Mesendoderm (in vitro differentiated cells): ENCODE data around the gene ABR.

Experiments
- DNase-seq: peaks from one replicate; pipeline ENCODE4 v3.0.0; 2013
- H2AK5ac ChIP-seq: 2 replicates; pipeline ENCODE4 v1.6.1; 2013; ENCODE audit warnings: low read length, inconsistent platforms
- H2BK120ac ChIP-seq: 2 replicates; pipeline ENCODE4 v1.6.1; 2013; ENCODE audit warnings: low read depth, mild to moderate bottlenecking, low read length, moderate library complexity, mixed read lengths
- H2BK15ac ChIP-seq: replicated peaks from 2 replicates; pipeline ENCODE4 v1.6.1; 2013; ENCODE audit warnings: low read depth, mild to moderate bottlenecking, moderate library complexity
- H2BK5ac ChIP-seq: 2 replicates; pipeline ENCODE4 v1.6.1; 2013; ENCODE audit warnings: low read length, inconsistent platforms
- H3K18ac ChIP-seq: 2 replicates; pipeline ENCODE4 v1.6.1; 2013; ENCODE audit warnings: mild to moderate bottlenecking, low read length, mixed read lengths
- H3K23ac ChIP-seq: one replicate; pipeline ENCODE4 v1.6.1; 2013; ENCODE audit warnings: low read length
- H3K27ac ChIP-seq: 2 replicates; pipeline ENCODE4 v1.5.1; 2013; ENCODE audit warnings: low read depth, mild to moderate bottlenecking, inconsistent platforms, low read length, moderate library complexity
- H3K27me3 ChIP-seq: 2 replicates; pipeline ENCODE4 v1.6.1; 2013; ENCODE audit warnings: low read length, control low read depth, mild to moderate bottlenecking, inconsistent platforms; ENCODE audit not compliant: insufficient read depth, poor library complexity
- H3K36me3 ChIP-seq: 2 replicates; pipeline ENCODE4 v1.6.1; 2013; ENCODE audit warnings: low read length, inconsistent platforms; ENCODE audit not compliant: control insufficient read depth, insufficient read depth
- H3K4ac ChIP-seq: one replicate; pipeline ENCODE4 v1.6.1; 2013; ENCODE audit warnings: low read depth, mild to moderate bottlenecking, low read length, moderate library complexity
- H3K4me1 ChIP-seq: 2 replicates; pipeline ENCODE4 v1.6.1; 2013; ENCODE audit warnings: low read depth, low read length, inconsistent platforms; ENCODE audit not compliant: control insufficient read depth
- H3K4me2 ChIP-seq: 2 replicates; pipeline ENCODE4 v1.6.1; 2013; ENCODE audit warnings: low read length
- H3K4me3 ChIP-seq: 2 replicates; pipeline ENCODE4 v1.5.1; 2013; ENCODE audit warnings: mild to moderate bottlenecking, low read length
- H3K56ac ChIP-seq: one replicate; pipeline ENCODE4 v1.6.1; 2013; ENCODE audit warnings: low read length
- H3K79me1 ChIP-seq: 2 replicates; pipeline ENCODE4 v1.6.1; 2013; ENCODE audit warnings: low read length, inconsistent platforms
- H3K79me2 ChIP-seq: 2 replicates; pipeline ENCODE4 v1.6.1; 2013; ENCODE audit warnings: mild to moderate bottlenecking, low read length; ENCODE audit not compliant: control insufficient read depth, insufficient read depth
- H3K9ac ChIP-seq: 2 replicates; pipeline ENCODE4 v1.6.1; 2013; ENCODE audit warnings: low read length, inconsistent platforms
- H4K5ac ChIP-seq: one replicate; pipeline ENCODE4 v1.6.1; 2013; ENCODE audit warnings: low read length
- H4K8ac ChIP-seq: one replicate; pipeline ENCODE4 v1.6.1; 2013; ENCODE audit warnings: low read depth, mild to moderate bottlenecking, control low read depth, low read length, moderate library complexity
- WGBS: extraction: QIAGEN DNeasy Blood & Tissue Kit; methylation state at CpG from one replicate; pipeline ENCODE4 v1.1.7; 2013; ENCODE audit warnings: low lambda C conversion rate, missing lambda C conversion rate; ENCODE audit not compliant: insufficient coverage; ENCODE audit errors: extremely low coverage; 5-methylcytosine and 5-hydroxymethylcytosine counted together

Gene ABR

GRCh38 chr17:1002771-1003555 lies 176.8 kb downstream of the ABR start:
- no peak overlapping the region for H4K5ac ChIP-seq
- no peak overlapping the region for H2BK120ac ChIP-seq
- peaks cover 5% of the 10 kb centered on the region for H3K79me1 ChIP-seq
- H3K4me3 ChIP-seq, result no peak overlapping the region
- no peak overlapping the region for H2AK5ac ChIP-seq
- peaks cover 7% of the 10 kb centered on the region for H3K36me3 ChIP-seq
- no peak overlapping the region for H3K18ac ChIP-seq
- no CpG with 5 or more reads among the region's 19 CpGs for WGBS
- no peak overlapping the region for H3K27ac ChIP-seq
- no peak overlapping the region for H2BK5ac ChIP-seq
- H3K27me3 ChIP-seq, result no peaks in the 10 kb centered on the region
- no peak overlapping the region for H3K56ac ChIP-seq
- H3K4me2 ChIP-seq, result no peak overlapping the region
- H2BK15ac ChIP-seq, result no peak overlapping the region
- H3K23ac ChIP-seq, result no peak overlapping the region
- no peak for DNase-seq
- H3K9ac ChIP-seq, result no peak overlapping the region
- H3K4me1 ChIP-seq, result no peaks in the 10 kb centered on the region
- no peak overlapping the region for H4K8ac ChIP-seq
- no peak overlapping the region for H3K4ac ChIP-seq
- H3K79me2 ChIP-seq, result peaks cover 3% of the 10 kb centered on the region

DNA sequence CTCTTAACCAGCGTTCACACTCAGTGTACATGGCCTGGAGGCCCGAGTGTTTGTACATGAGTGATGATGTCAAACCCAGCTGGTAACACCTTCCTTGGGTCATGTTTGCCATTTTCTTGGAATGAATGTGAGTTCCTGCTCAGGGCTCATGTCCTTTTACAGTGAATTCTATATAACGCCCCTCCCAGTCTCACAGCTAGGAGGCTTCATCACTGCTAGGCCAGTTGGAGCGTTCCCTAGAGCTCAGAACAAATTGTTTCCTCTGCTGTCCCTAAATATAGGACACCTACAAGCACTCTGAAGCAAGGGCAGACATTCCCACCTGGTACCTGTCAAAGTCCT lies 177.4 kb downstream of the ABR start:
- no peaks in the 10 kb centered on the region for H3K4me1 ChIP-seq
- WGBS, result no CpG with 5 or more reads among the region's 4 CpGs
- H3K18ac ChIP-seq, result no peak overlapping the region

GRCh38 chr17:1001640-1002411 lies 178.0 kb downstream of the ABR start:
- Histone ChIP-seq H3K79me2 (peaks cover 11% of the 10 kb centered on the region), H2BK15ac (no peak overlapping the region), H3K36me3 (peaks cover 7% of the 10 kb centered on the region), H3K4me2 (no peak overlapping the region), H3K23ac (no peak overlapping the region), H3K79me1 (peaks cover 10% of the 10 kb centered on the region), H2BK120ac (no peak overlapping the region), H3K18ac (no peak overlapping the region), H2BK5ac (no peak overlapping the region), H3K27me3 (no peaks in the 10 kb centered on the region), H4K5ac (no peak overlapping the region), H4K8ac (no peak overlapping the region), H2AK5ac (no peak overlapping the region), H3K9ac (no peak overlapping the region), H3K4me3 (no peak overlapping the region), H3K4ac (no peak overlapping the region), H3K27ac (no peak overlapping the region), H3K4me1 (no peaks in the 10 kb centered on the region), H3K56ac (no peak overlapping the region)
- DNase-seq, result peak; percentile 70
- WGBS, result no CpG with 5 or more reads among the region's 18 CpGs

More for the DNA sequence above, 177.4 kb downstream of the ABR start:
- Histone ChIP-seq H3K23ac (no peak overlapping the region), H3K4ac (no peak overlapping the region), H3K27ac (no peak overlapping the region), H3K27me3 (no peaks in the 10 kb centered on the region), H3K79me1 (peaks cover 7% of the 10 kb centered on the region), H2BK5ac (no peak overlapping the region), H4K5ac (no peak overlapping the region), H3K4me3 (no peak overlapping the region), H2BK120ac (no peak overlapping the region), H3K56ac (no peak overlapping the region), H3K9ac (no peak overlapping the region), H3K79me2 (peaks cover 7% of the 10 kb centered on the region), H3K36me3 (peaks cover 7% of the 10 kb centered on the region), H2AK5ac (no peak overlapping the region), H3K4me2 (no peak overlapping the region), H2BK15ac (no peak overlapping the region), H4K8ac (no peak overlapping the region)
- DNase-seq, result no peak

- H3K56ac ChIP-seq, result no peak overlapping the region
- no peak overlapping the region for H2AK5ac ChIP-seq
- H2BK15ac ChIP-seq, result no peak overlapping the region
- no peak overlapping the region for H2BK5ac ChIP-seq
- no CpG with 5 or more reads among the region's 15 CpGs for WGBS
- no peak overlapping the region for H2BK120ac ChIP-seq
- peak; percentile 29 for DNase-seq
- H3K4me3 ChIP-seq, result no peak overlapping the region
- no peak overlapping the region for H3K27ac ChIP-seq
- H4K8ac ChIP-seq, result no peak overlapping the region
- H4K5ac ChIP-seq, result no peak overlapping the region
- H3K4me1 ChIP-seq, result no peaks in the 10 kb centered on the region
- H3K4ac ChIP-seq, result no peak overlapping the region
- H3K9ac ChIP-seq, result no peak overlapping the region
- H3K36me3 ChIP-seq, result peaks cover 7% of the 10 kb centered on the region
- no peaks in the 10 kb centered on the region for H3K27me3 ChIP-seq
- no peak overlapping the region for H3K23ac ChIP-seq
- no peak overlapping the region for H3K18ac ChIP-seq
- H3K79me1 ChIP-seq, result peaks cover 10% of the 10 kb centered on the region
- peaks cover 11% of the 10 kb centered on the region for H3K79me2 ChIP-seq
- no peak overlapping the region for H3K4me2 ChIP-seq
These were observed 179.0 kb downstream of the ABR start for GRCh38 chr17:1000597-1001461.

GRCh38 chr17:998111-998510 lies 181.7 kb downstream of the ABR start:
- no peak for DNase-seq
- no peak overlapping the region for H3K27ac ChIP-seq
- no peak overlapping the region for H3K4me3 ChIP-seq
- H2BK15ac ChIP-seq, result no peak overlapping the region
- H2AK5ac ChIP-seq, result no peak overlapping the region
- H3K9ac ChIP-seq, result no peak overlapping the region
- H2BK120ac ChIP-seq, result no peak overlapping the region
- no peak overlapping the region for H3K23ac ChIP-seq
- H3K79me1 ChIP-seq, result peaks cover 10% of the 10 kb centered on the region
- no peak overlapping the region for H4K8ac ChIP-seq
- H2BK5ac ChIP-seq, result no peak overlapping the region
- no peak overlapping the region for H3K18ac ChIP-seq
- H3K79me2 ChIP-seq, result peaks cover 11% of the 10 kb centered on the region
- no CpG with 5 or more reads among the region's 2 CpGs for WGBS
- H3K27me3 ChIP-seq, result no peaks in the 10 kb centered on the region
- no peak overlapping the region for H3K56ac ChIP-seq
- H4K5ac ChIP-seq, result no peak overlapping the region
- no peak overlapping the region for H3K4ac ChIP-seq
- peak overlapping the region; percentile 14 for H3K4me2 ChIP-seq
- peaks cover 7% of the 10 kb centered on the region for H3K36me3 ChIP-seq
- H3K4me1 ChIP-seq, result no peaks in the 10 kb centered on the region
